ENCODE measurements around the gene TLR7.

GRCh38 chrX:12824944-12825343 is 41.9 kb upstream of the TLR7 start:
- no peak for TF ChIP-seq GLI2 (tag by site-specific recombination; IDR thresholded peaks at IDR 0.05; ENCODE audit: borderline replicate concordance, low read depth)
- TF ChIP-seq CTCF (tag by site-specific recombination; IDR thresholded peaks at IDR 0.05) = no peak
- no peak for TF ChIP-seq ZNF423 (tag by site-specific recombination; IDR thresholded peaks at IDR 0.05)
- no peak for TF ChIP-seq HOXD13 (CRISPR knock-in tag; IDR thresholded peaks at IDR 0.05; ENCODE audit: borderline replicate concordance)
- TF ChIP-seq ZNF501 (tag by site-specific recombination; IDR thresholded peaks at IDR 0.05) = no peak
- TF ChIP-seq ZNF146 (tag by site-specific recombination; IDR thresholded peaks at IDR 0.05) = no peak
- no peak for TF ChIP-seq ZEB2 (tag by site-specific recombination; IDR thresholded peaks at IDR 0.05)
- TF ChIP-seq ZNF184 (tag by site-specific recombination; IDR thresholded peaks at IDR 0.05) = no peak
- TF ChIP-seq ZNF626 (tag by site-specific recombination; IDR thresholded peaks at IDR 0.05) = no peak
- TF ChIP-seq ZNF639 (tag by site-specific recombination; IDR thresholded peaks at IDR 0.05) = no peak
- no peak for TF ChIP-seq ZNF10 (tag by site-specific recombination; IDR thresholded peaks at IDR 0.05)
- TF ChIP-seq ZNF169 (tag by site-specific recombination; IDR thresholded peaks at IDR 0.05) = no peak
- no peak for TF ChIP-seq ZNF18 (tag by site-specific recombination; IDR thresholded peaks at IDR 0.05)
- no peak for TF ChIP-seq ZNF23 (tag by site-specific recombination; IDR thresholded peaks at IDR 0.05; ENCODE audit: borderline replicate concordance)

Data from HEK293 (cell line).